ENCODE results near the gene FGD6. TPM values are rescaled to one million over a fixed set of nuclear protein-coding genes. Genes with fewer than 3 reads are reported as not detected.

FGD6 gene
- total RNA-seq, 1 experiment from 2014 or later: 14.3 TPM

DNA sequence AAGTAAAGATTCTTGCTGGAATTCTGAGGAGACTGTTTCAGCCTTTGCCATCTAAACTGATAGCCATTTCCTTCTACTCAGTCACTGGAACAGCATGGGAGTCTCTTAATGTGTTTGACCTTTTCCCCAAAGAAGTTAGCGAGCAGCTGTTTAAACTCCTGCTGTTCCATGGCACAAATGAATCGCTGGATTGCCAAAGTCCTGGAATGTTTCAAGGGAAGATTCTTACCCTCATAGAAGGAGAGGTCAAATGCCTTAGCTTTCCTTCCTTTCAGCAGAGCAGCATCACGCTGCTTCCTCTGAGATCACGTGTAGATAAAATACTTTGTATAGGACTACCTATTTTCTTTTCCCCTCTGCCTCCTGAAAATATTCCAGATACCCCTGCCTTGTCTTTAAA lies 133.3 kb downstream of the FGD6 start:
- Histone ChIP-seq H3K9me3 (ENCODE audit: low read length) (no peaks in the 10 kb centered on the region), H3K4me1 (ENCODE audit: insufficient read depth, low read length) (0 out of 2 replicates have a peak, but pooled peaks cover 4% of the 10 kb centered on the region), H3K4me2 (ENCODE audit: low read length) (no peak overlapping the region), H4K20me1 (ENCODE audit: low read length) (no peaks in the 10 kb centered on the region), H3K4me3 (ENCODE audit: low read length) (no peak overlapping the region), H3K27ac (ENCODE audit: low read length) (no peak overlapping the region), H3K79me2 (ENCODE audit: low read length) (no peaks in the 10 kb centered on the region), H3K27me3 (ENCODE audit: low read length) (no peaks in the 10 kb centered on the region), H3F3A (ENCODE audit: low read length, unreplicated experiment) (no peaks in the 10 kb centered on the region), H3K9ac (ENCODE audit: low read length) (no peak overlapping the region), H2AFZ (ENCODE audit: low read length) (no peak overlapping the region), H3K36me3 (ENCODE audit: low read depth, low read length) (peaks cover 9% of the 10 kb centered on the region; the same call in 1 of the 2 replicates), H3K9me2 (replicated peaks; ENCODE audit: low read length) (no peaks in the 10 kb centered on the region)
- intact Hi-C loops (cut with micrococcal nuclease): no loop called here
- no TSS peak for BruUV-seq (replicated peaks)
- POLR2A ChIA-PET (ENCODE audit: unreplicated experiment): no interaction called here
- ATAC-seq (no peak), DNase-seq (no peak)
- CTCF ChIA-PET: no interaction called here
- TF ChIP-seq EZH2 (IDR thresholded peaks at IDR 0.05; ENCODE audit: low read length, unreplicated experiment) (no peak), EZH2phosphoT487 (IDR thresholded peaks at IDR 0.05; ENCODE audit: borderline replicate concordance, low read length) (no peak)
- TF ChIP-seq, protein P1, sequence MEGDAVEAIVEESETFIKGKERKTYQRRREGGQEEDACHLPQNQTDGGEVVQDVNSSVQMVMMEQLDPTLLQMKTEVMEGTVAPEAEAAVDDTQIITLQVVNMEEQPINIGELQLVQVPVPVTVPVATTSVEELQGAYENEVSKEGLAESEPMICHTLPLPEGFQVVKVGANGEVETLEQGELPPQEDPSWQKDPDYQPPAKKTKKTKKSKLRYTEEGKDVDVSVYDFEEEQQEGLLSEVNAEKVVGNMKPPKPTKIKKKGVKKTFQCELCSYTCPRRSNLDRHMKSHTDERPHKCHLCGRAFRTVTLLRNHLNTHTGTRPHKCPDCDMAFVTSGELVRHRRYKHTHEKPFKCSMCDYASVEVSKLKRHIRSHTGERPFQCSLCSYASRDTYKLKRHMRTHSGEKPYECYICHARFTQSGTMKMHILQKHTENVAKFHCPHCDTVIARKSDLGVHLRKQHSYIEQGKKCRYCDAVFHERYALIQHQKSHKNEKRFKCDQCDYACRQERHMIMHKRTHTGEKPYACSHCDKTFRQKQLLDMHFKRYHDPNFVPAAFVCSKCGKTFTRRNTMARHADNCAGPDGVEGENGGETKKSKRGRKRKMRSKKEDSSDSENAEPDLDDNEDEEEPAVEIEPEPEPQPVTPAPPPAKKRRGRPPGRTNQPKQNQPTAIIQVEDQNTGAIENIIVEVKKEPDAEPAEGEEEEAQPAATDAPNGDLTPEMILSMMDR (conservative IDR thresholded peaks at IDR 0.05; ENCODE audit: low read depth, low read length): no peak

DNA sequence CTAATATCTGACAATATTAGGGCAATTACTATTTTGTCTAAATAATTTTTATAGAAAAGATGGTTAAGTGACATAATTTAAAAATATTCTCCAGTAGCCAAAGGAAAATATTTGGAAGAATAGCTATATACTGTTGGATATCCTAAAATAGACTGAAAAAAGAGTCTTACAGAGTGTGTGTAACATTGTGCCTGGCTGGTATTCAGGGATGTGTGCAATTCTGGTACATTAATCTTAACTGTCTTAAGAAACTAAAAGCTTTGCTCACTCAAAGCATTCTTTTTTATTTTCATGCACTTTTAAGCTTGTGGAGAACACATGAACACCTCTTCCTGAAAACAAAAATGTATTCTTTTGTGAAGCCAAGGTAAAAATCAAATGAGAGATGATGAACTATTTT lies 133.8 kb downstream of the FGD6 start:
- intact Hi-C loops (cut with micrococcal nuclease): no loop called here
- H2AFZ ChIP-seq (ENCODE audit: low read length): no peak overlapping the region
- ChIA-PET POLR2A (ENCODE audit: unreplicated experiment) (interaction anchor here (0.7 kb wide), 1 partner anchor 141 kb away, joined by 3 read pairs; no protein-coding TSS in a partner anchor), CTCF (interaction anchor here (0.6 kb wide), 1 partner anchor 451 kb away, joined by 5 read pairs; no protein-coding TSS in a partner anchor)
- H3K4me1 ChIP-seq (ENCODE audit: insufficient read depth, low read length): 0 out of 2 replicates have a peak, but pooled peaks cover 4% of the 10 kb centered on the region
- H4K20me1 ChIP-seq (ENCODE audit: low read length): no peaks in the 10 kb centered on the region
- H3F3A ChIP-seq (ENCODE audit: low read length, unreplicated experiment): no peaks in the 10 kb centered on the region
- H3K4me2 ChIP-seq (ENCODE audit: low read length): no peak overlapping the region
- BruUV-seq (replicated peaks): no TSS peak
- no peak for DNase-seq
- peaks cover 5% of the 10 kb centered on the region; the same call in 1 of the 2 replicates for H3K36me3 ChIP-seq (ENCODE audit: low read depth, low read length)
- no peak overlapping the region for H3K9ac ChIP-seq (ENCODE audit: low read length)
- no peaks in the 10 kb centered on the region for H3K9me3 ChIP-seq (ENCODE audit: low read length)
- H3K4me3 ChIP-seq (ENCODE audit: low read length): no peak overlapping the region
- TF ChIP-seq EZH2phosphoT487 (IDR thresholded peaks at IDR 0.05; ENCODE audit: borderline replicate concordance, low read length): no peak
- no peaks in the 10 kb centered on the region for H3K79me2 ChIP-seq (ENCODE audit: low read length)
- ATAC-seq: no peak
- no peaks in the 10 kb centered on the region for H3K27me3 ChIP-seq (ENCODE audit: low read length)
- no peaks in the 10 kb centered on the region for H3K9me2 ChIP-seq (replicated peaks; ENCODE audit: low read length)
- no peak overlapping the region for H3K27ac ChIP-seq (ENCODE audit: low read length)

DNA sequence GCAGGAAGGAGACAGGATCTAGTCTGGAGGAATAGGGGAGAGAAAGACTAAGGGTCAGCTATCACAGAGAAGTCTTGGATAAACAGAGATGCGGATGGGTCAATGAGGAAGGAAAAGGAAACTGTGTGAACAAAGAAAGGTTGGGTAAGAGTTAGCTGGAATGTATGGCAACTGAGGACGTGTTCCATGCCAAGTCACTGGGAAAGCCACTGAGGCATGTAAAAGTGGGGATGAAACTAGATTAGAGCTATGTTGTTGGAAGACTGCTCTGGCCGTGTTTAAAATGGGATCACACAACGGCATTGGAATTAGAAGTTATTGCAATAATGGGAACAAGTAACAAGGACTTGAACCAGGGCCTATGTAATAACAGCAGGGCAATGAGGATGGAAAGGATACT lies 139.9 kb downstream of the FGD6 start:
- no peak overlapping the region for H2AFZ ChIP-seq (ENCODE audit: low read length)
- ChIA-PET POLR2A (ENCODE audit: unreplicated experiment) (no interaction called here), CTCF (no interaction called here)
- no peaks in the 10 kb centered on the region for H3K9me2 ChIP-seq (replicated peaks; ENCODE audit: low read length)
- H3K9ac ChIP-seq (ENCODE audit: low read length): no peak overlapping the region
- ATAC-seq: no peak
- H3K36me3 ChIP-seq (ENCODE audit: low read depth, low read length): no peaks in the 10 kb centered on the region
- H3K4me2 ChIP-seq (ENCODE audit: low read length): no peak overlapping the region
- H3F3A ChIP-seq (ENCODE audit: low read length, unreplicated experiment): no peaks in the 10 kb centered on the region
- no peaks in the 10 kb centered on the region for H3K27me3 ChIP-seq (ENCODE audit: low read length)
- intact Hi-C loops (cut with micrococcal nuclease): no loop called here
- H3K27ac ChIP-seq (ENCODE audit: low read length): no peak overlapping the region
- peaks cover 6% of the 10 kb centered on the region for H3K4me1 ChIP-seq (ENCODE audit: insufficient read depth, low read length)
- H3K79me2 ChIP-seq (ENCODE audit: low read length): peaks cover 10% of the 10 kb centered on the region
- no peak overlapping the region for H3K4me3 ChIP-seq (ENCODE audit: low read length)
- H3K9me3 ChIP-seq (ENCODE audit: low read length): no peaks in the 10 kb centered on the region
- no peaks in the 10 kb centered on the region for H4K20me1 ChIP-seq (ENCODE audit: low read length)
- DNase-seq: no peak
- no TSS peak for BruUV-seq (replicated peaks)
- TF ChIP-seq EZH2phosphoT487 (IDR thresholded peaks at IDR 0.05; ENCODE audit: borderline replicate concordance, low read length) (no peak), EZH2 (IDR thresholded peaks at IDR 0.05; ENCODE audit: low read length, unreplicated experiment) (no peak)
- TF ChIP-seq, protein P1 (conservative IDR thresholded peaks at IDR 0.05; ENCODE audit: low read depth, low read length): no peak
